ENCODE measurements around the gene BTNL9. TPM values are rescaled to one million over a fixed set of nuclear protein-coding genes. Genes with fewer than 3 reads are reported as not detected.

Gene BTNL9
- total RNA-seq, 6 experiments from 2014 or later, result 5.3 to 11.6 (median 7.8) TPM

DNA sequence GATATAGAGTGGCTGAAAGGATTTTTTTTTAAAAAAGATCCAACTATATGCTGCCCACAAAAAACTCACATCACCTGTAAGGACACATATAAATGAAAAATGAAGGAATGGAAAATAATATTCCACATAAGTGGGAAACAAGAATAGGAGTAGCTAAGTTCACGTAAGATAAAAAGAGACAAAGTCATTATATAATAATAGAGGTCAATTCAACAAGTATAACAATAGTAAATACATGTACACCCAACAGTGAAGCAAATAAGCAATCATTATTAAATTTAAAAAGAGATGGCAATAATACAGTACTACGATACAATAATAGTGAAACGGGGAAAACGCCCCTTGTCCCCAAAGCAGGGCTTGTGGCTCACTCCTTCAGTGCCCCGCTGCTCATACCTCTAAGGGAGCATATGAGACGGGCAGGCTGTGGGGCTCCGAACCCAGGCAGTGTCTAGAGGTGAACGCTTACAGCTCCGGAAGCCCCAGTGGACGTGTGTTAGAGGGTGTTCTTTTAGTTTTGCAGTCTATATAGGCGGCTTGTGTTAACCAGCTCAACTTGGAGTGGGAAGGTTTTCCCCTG, 12.5 kb upstream of the BTNL9 start:
- intact Hi-C loops (cut with DNase I), result no loop called here
- ATAC-seq, result no peak
- H3K36me3 ChIP-seq, result no peaks in the 10 kb centered on the region

DNA sequence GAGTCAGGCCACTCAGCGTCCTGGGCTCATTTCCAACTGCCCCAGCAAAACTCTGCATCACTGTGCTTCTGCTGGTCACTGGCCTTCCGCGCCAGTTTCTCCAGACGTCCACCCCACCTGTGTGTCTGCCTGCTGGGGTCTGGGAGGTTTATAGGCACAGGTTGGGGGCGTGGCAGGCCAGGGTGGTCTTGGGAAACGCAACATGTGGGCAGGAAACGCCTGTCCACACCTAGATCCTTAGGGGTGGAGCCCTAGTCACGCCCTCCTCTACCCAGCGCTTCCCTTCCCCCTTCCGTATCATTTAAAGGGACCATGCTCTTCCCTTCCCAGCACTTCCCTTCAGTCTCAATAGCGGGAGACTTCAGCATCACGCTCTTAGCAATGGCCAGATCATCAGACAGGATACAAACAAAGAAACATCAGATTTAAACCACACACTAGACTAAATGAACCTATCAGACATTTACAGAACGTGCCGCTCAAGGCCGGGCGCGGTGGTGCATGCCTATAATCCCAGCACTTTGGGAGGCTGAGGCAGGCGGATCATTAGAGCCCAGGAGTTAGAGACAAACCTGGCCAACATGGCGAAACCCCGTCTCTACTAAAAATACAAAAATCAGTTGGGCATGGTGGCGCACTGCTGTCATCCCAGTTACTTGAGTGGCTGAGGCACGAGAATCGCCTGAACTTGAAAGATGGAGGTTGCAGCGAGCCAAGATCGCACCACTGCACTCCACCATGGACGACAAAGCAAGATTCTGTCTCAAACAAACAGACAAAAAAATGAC, 11.8 kb upstream of the BTNL9 start:
- Histone ChIP-seq H3K27ac (no peak overlapping the region), H3K9me3 (no peaks in the 10 kb centered on the region), H3K4me3 (no peak overlapping the region), H3K36me3 (no peaks in the 10 kb centered on the region), H3K27me3 (no peaks in the 10 kb centered on the region), H3K4me1 (no peaks in the 10 kb centered on the region)
- TF ChIP-seq POLR2A (IDR thresholded peaks at IDR 0.05), result no peak
- TF ChIP-seq, protein P1, sequence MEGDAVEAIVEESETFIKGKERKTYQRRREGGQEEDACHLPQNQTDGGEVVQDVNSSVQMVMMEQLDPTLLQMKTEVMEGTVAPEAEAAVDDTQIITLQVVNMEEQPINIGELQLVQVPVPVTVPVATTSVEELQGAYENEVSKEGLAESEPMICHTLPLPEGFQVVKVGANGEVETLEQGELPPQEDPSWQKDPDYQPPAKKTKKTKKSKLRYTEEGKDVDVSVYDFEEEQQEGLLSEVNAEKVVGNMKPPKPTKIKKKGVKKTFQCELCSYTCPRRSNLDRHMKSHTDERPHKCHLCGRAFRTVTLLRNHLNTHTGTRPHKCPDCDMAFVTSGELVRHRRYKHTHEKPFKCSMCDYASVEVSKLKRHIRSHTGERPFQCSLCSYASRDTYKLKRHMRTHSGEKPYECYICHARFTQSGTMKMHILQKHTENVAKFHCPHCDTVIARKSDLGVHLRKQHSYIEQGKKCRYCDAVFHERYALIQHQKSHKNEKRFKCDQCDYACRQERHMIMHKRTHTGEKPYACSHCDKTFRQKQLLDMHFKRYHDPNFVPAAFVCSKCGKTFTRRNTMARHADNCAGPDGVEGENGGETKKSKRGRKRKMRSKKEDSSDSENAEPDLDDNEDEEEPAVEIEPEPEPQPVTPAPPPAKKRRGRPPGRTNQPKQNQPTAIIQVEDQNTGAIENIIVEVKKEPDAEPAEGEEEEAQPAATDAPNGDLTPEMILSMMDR (IDR thresholded peaks at IDR 0.05), result no peak
- ATAC-seq (no peak), DNase-seq (no peak)
- intact Hi-C loops (cut with DNase I), result no loop called here
- WGBS (ENCODE audit: insufficient coverage, low coverage, low lambda C conversion rate, missing lambda C conversion rate), result 86% methylated on average over 18 of the region's 26 CpGs

More for the DNA sequence above, 12.5 kb upstream of the BTNL9 start:
- peak in 1 of 3 donors; percentile 32 for DNase-seq
- Histone ChIP-seq H3K27ac (no peak overlapping the region), H3K27me3 (no peaks in the 10 kb centered on the region), H3K9me3 (no peaks in the 10 kb centered on the region), H3K4me1 (no peaks in the 10 kb centered on the region), H3K4me3 (no peak overlapping the region)
- 65% methylated on average over 7 of the region's 11 CpGs for WGBS (ENCODE audit: insufficient coverage, low coverage, low lambda C conversion rate, missing lambda C conversion rate)
- no peak for TF ChIP-seq POLR2A (IDR thresholded peaks at IDR 0.05)
- TF ChIP-seq, protein P1 (IDR thresholded peaks at IDR 0.05), result no peak

- no peaks in the 10 kb centered on the region for H3K27me3 ChIP-seq
- 60% methylated on average over 2 of the region's 3 CpGs for WGBS (ENCODE audit: insufficient coverage, low coverage, low lambda C conversion rate, missing lambda C conversion rate)
- no peaks in the 10 kb centered on the region for H3K9me3 ChIP-seq
- no peak for ATAC-seq
- H3K4me3 ChIP-seq, result no peak overlapping the region
- intact Hi-C loops (cut with DNase I), result no loop called here
- DNase-seq, result peak in 1 of 3 donors; percentile 15
- no peak overlapping the region for H3K27ac ChIP-seq
- H3K4me1 ChIP-seq, result no peaks in the 10 kb centered on the region
- H3K36me3 ChIP-seq, result no peaks in the 10 kb centered on the region
- TF ChIP-seq, protein P1 (IDR thresholded peaks at IDR 0.05), result no peak
- TF ChIP-seq POLR2A (IDR thresholded peaks at IDR 0.05), result no peak
Observed at GRCh38 chr5:181031716-181032115, 8.3 kb upstream of the BTNL9 start.

GRCh38 chr5:181035991-181036815, 3.9 kb upstream of the BTNL9 start:
- TF ChIP-seq, protein P1 (IDR thresholded peaks at IDR 0.05), result no peak
- TF ChIP-seq POLR2A (IDR thresholded peaks at IDR 0.05), result no peak
- peak in 1 of 3 donors; percentile 29 for DNase-seq
- no peak for ATAC-seq
- WGBS (ENCODE audit: insufficient coverage, low coverage, low lambda C conversion rate, missing lambda C conversion rate), result 65% methylated on average over 11 of the region's 20 CpGs
- intact Hi-C loops (cut with DNase I), result no loop called here
- no peaks in the 10 kb centered on the region for H3K4me1 ChIP-seq
- no peak overlapping the region for H3K4me3 ChIP-seq
- H3K36me3 ChIP-seq, result no peaks in the 10 kb centered on the region
- H3K9me3 ChIP-seq, result no peaks in the 10 kb centered on the region
- no peak overlapping the region for H3K27ac ChIP-seq
- no peaks in the 10 kb centered on the region for H3K27me3 ChIP-seq
